WTC11 (cell line): Measurements from ENCODE around the gene FOXP1.

ENCODE experiments used
- ATF1 ChIP-seq: sonication (generic); formaldehyde crosslinking; IDR thresholded peaks from 2 replicates; pipeline ENCODE4 v1.8.1; 2023; ENCODE audit warnings: mild to moderate bottlenecking, moderate library complexity, missing genetic modification reagents
- ELF4 ChIP-seq: sonication (generic); formaldehyde crosslinking; IDR thresholded peaks from 2 replicates; pipeline ENCODE4 v1.8.1; 2022; ENCODE audit warnings: low read depth, mild to moderate bottlenecking, moderate library complexity, missing genetic modification reagents
- MYBL2 ChIP-seq: sonication (generic); formaldehyde crosslinking; IDR thresholded peaks from 2 replicates; pipeline ENCODE4 v1.8.1; 2023; ENCODE audit warnings: mild to moderate bottlenecking, moderate library complexity, missing genetic modification reagents
- NR1H2 ChIP-seq: sonication (generic); formaldehyde crosslinking; IDR thresholded peaks from 2 replicates; pipeline ENCODE4 v1.9.0; 2021; ENCODE audit warnings: mild to moderate bottlenecking, moderate library complexity, missing genetic modification reagents
- SP1 ChIP-seq: sonication (generic); formaldehyde crosslinking; conservative IDR thresholded peaks from 2 replicates; pipeline ENCODE4 v1.8.1; 2022; ENCODE audit warnings: missing genetic modification reagents
- TCF7 ChIP-seq: sonication (generic); formaldehyde crosslinking; IDR thresholded peaks from 2 replicates; pipeline ENCODE4 v1.8.0; 2022; ENCODE audit warnings: mild to moderate bottlenecking, low read depth, missing genetic modification reagents, moderate library complexity
- ZBTB21 ChIP-seq: sonication (generic); formaldehyde crosslinking; IDR thresholded peaks from 2 replicates; pipeline ENCODE4 v1.8.1; 2023; ENCODE audit warnings: mild to moderate bottlenecking, missing genetic modification reagents, borderline replicate concordance
- TF ChIP-seq, protein P1 (sequence below): sonication (generic); formaldehyde crosslinking; IDR thresholded peaks from 2 replicates; pipeline ENCODE4 v1.8.1; 2023; ENCODE audit warnings: mild to moderate bottlenecking, moderate library complexity, missing genetic modification reagents
- TF ChIP-seq, protein P2 (sequence below): fragments of 200-600 bp; IDR thresholded peaks from 2 replicates; pipeline ENCODE4 v1.8.0; 2022; ENCODE audit warnings: antibody characterized with exemption
- TF ChIP-seq, protein P3 (sequence below): sonication (generic); formaldehyde crosslinking; IDR thresholded peaks from 2 replicates; pipeline ENCODE4 v1.8.1; 2023; ENCODE audit warnings: mild to moderate bottlenecking, missing genetic modification reagents
- TF ChIP-seq, protein P4 (sequence below): sonication (generic); formaldehyde crosslinking; IDR thresholded peaks from 2 replicates; pipeline ENCODE4 v1.8.0; 2022; ENCODE audit warnings: mild to moderate bottlenecking, missing genetic modification reagents
- TF ChIP-seq, protein P5 (sequence below): sonication (generic); formaldehyde crosslinking; IDR thresholded peaks from 2 replicates; pipeline ENCODE4 v1.8.1; 2022; ENCODE audit warnings: missing genetic modification reagents, borderline replicate concordance

DNA sequence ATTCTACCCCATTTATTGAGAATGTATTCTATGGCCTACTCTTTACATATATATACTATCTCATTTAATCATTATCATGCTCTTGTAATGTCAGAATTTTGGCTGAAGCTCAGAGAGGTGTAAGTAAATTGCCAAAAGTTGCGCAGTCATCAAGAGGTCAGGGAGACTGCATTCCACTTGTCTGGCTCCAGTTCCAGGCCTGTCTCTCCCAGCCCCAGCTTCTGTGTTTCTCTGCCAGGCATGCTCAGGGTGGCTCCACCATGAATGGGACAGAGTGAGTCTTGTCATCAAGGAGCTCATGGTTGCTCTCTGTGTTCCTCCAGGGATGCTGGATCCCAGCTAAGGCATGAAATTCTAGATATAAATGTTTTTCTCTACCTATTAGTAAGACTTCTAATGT is 635.9 kb downstream of the FOXP1 start:
- TF ChIP-seq TCF7 (CRISPR knock-in tag) (no peak), SP1 (CRISPR knock-in tag) (no peak), MYBL2 (CRISPR knock-in tag) (no peak), ELF4 (no peak), NR1H2 (CRISPR knock-in tag) (no peak), ATF1 (CRISPR knock-in tag) (no peak), ZBTB21 (CRISPR knock-in tag) (no peak)
- TF ChIP-seq, protein P1, sequence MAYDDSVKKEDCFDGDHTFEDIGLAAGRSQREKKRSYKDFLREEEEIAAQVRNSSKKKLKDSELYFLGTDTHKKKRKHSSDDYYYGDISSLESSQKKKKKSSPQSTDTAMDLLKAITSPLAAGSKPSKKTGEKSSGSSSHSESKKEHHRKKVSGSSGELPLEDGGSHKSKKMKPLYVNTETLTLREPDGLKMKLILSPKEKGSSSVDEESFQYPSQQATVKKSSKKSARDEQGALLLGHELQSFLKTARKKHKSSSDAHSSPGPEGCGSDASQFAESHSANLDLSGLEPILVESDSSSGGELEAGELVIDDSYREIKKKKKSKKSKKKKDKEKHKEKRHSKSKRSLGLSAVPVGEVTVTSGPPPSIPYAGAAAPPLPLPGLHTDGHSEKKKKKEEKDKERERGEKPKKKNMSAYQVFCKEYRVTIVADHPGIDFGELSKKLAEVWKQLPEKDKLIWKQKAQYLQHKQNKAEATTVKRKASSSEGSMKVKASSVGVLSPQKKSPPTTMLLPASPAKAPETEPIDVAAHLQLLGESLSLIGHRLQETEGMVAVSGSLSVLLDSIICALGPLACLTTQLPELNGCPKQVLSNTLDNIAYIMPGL (CRISPR knock-in tag) = no peak
- TF ChIP-seq, protein P2, sequence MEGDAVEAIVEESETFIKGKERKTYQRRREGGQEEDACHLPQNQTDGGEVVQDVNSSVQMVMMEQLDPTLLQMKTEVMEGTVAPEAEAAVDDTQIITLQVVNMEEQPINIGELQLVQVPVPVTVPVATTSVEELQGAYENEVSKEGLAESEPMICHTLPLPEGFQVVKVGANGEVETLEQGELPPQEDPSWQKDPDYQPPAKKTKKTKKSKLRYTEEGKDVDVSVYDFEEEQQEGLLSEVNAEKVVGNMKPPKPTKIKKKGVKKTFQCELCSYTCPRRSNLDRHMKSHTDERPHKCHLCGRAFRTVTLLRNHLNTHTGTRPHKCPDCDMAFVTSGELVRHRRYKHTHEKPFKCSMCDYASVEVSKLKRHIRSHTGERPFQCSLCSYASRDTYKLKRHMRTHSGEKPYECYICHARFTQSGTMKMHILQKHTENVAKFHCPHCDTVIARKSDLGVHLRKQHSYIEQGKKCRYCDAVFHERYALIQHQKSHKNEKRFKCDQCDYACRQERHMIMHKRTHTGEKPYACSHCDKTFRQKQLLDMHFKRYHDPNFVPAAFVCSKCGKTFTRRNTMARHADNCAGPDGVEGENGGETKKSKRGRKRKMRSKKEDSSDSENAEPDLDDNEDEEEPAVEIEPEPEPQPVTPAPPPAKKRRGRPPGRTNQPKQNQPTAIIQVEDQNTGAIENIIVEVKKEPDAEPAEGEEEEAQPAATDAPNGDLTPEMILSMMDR = no peak
- TF ChIP-seq, protein P3, sequence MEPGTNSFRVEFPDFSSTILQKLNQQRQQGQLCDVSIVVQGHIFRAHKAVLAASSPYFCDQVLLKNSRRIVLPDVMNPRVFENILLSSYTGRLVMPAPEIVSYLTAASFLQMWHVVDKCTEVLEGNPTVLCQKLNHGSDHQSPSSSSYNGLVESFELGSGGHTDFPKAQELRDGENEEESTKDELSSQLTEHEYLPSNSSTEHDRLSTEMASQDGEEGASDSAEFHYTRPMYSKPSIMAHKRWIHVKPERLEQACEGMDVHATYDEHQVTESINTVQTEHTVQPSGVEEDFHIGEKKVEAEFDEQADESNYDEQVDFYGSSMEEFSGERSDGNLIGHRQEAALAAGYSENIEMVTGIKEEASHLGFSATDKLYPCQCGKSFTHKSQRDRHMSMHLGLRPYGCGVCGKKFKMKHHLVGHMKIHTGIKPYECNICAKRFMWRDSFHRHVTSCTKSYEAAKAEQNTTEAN (CRISPR knock-in tag) = no peak
- TF ChIP-seq, protein P4, sequence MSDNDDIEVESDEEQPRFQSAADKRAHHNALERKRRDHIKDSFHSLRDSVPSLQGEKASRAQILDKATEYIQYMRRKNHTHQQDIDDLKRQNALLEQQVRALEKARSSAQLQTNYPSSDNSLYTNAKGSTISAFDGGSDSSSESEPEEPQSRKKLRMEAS (CRISPR knock-in tag) = no peak
- TF ChIP-seq, protein P5, sequence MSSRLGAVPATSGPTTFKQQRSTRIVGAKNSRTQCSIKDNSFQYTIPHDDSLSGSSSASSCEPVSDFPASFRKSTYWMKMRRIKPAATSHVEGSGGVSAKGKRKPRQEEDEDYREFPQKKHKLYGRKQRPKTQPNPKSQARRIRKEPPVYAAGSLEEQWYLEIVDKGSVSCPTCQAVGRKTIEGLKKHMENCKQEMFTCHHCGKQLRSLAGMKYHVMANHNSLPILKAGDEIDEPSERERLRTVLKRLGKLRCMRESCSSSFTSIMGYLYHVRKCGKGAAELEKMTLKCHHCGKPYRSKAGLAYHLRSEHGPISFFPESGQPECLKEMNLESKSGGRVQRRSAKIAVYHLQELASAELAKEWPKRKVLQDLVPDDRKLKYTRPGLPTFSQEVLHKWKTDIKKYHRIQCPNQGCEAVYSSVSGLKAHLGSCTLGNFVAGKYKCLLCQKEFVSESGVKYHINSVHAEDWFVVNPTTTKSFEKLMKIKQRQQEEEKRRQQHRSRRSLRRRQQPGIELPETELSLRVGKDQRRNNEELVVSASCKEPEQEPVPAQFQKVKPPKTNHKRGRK (CRISPR knock-in tag) = no peak
